T-helper 1 cell (primary cell): Measurements from ENCODE around the gene LRP1B.
"Not testable (repeated sequence)": the region's sequence is repeated elsewhere in the genome, so short reads cannot be mapped to it uniquely, and the experiment has no call there.

Experiments used
- DNase-seq, 5 donors: peaks; one replicate each; pipeline ENCODE4 v3.0.0-alpha.2; 2012 to 2020

The LRP1B gene

DNA sequence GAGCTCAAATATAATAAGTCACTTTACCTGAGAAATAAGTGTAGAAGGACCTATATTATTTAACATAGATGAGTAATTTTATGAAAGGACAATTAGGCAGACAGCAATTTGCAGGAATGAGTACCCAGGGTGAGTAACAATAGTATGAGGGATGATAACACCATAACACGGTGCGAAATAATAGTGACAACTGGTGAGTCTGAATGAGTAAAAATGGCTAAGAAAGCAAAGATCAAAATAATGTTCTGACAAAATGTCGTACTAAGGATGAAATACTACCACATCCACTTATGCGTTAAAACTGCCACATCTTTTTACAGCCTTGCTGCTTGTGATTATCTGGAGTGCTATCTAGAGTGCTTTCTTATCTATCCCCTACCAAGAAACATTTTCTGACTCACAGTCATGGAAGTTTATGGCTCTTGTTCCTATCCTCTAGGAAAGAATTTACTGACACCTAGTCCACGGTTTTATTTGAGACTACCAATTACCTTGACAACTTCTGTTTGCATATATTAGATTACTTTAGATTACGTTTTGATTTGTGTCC lies 929.7 kb downstream of the LRP1B start:
- DNase-seq = no peak

DNA sequence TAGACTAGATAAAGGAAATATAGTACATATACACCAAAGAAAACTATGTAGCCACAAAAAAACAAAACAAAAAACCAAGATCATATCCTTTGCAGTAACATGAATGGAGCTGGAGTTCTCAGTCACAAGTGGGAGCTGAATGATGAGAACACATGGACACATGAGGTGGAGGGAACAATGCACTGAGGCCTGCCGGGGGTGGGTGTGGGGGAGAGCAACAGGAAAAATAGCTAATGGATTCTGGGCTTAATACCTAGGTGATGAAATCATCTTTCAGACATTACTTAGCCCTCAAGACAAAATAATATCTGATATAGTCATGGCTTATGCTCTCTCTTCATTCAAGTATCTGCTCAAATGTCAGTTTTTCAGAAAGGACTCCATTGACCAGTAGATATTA lies 930.6 kb downstream of the LRP1B start:
- DNase-seq = no peak

DNA sequence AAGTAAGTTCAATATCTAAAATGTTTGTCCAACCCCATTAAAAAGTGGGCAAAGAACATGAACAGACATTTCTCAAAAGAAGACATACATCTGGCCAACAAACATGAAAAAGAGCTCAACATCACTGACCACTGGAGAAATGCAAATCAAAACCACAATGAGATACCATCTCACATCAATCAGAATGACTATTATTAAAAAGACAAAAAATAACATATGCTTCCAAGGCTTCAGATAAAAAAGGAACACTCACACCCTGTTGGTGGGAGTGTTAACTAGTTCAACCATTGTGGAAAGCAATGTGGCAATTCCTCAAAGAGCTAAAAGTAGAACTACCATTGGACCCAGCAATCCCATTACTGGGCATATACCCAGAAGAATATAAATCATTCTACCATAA lies 931.1 kb downstream of the LRP1B start:
- DNase-seq = no peak

DNA sequence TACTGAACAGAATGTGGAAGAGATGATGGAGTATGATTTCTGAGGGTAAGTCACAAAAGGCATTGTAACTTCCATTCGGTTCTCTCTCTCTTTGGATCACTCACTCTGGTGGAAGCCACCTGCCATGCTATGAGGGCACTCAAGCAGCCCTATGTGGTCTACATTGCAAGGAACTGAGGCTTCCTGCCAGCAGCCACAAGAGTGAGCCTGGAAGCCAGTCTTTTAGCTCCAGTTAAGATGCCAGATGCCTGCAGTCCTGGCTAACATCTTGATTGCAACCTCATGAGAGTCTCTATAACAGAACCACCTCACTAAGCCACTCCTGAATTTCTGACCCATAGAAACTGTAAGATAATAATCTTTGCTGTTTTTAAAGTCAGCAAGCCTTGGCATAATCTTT lies 935.7 kb downstream of the LRP1B start:
- no peak for DNase-seq

DNA sequence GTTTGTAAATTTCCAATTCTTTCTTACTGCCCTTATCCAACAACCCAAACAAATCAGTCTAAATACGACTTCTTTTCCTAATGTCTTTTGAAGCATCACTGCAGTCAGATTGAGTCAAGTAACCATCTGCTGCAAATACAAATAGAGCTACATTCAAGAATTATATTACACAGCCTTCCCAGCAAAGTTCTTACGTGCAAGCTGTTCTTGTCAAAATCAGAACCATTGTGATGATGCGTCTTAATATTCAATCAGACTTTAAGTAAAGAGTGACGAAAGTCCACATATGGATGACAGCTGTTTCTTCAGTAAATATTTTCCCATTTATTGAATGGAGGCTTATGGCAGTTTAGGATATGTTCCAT lies 943.8 kb downstream of the LRP1B start:
- no peak for DNase-seq

DNA sequence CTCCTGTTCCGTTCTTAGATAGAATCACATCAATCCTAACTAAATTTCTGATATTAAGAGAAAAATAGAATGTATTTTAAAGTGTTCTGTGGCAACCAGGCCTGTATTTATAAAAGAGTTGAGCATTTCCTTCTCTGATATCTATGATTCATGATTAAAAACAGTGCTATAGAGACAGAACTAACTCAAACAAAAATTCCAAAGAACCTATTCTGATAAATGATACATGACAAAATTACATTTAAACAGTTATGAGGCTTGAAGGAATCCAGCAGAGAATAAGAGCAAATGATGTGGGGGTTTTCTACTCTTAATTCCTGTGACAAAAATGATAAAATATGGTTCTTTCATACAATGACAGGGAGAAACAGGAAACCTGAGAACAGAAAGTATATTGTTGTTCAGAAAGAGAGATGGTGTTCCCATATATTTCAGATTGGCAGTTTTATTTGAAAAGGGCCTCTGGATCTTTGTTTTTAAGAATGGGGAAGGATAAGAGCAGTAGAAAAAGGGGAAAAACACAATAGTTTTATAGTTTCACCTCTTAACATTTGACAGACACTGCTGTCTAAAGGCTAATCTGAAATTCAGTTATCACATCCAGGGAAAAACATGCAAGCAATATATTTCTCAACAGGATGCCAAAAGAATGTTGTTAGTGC lies 944.3 kb downstream of the LRP1B start:
- DNase-seq = no peak

DNA sequence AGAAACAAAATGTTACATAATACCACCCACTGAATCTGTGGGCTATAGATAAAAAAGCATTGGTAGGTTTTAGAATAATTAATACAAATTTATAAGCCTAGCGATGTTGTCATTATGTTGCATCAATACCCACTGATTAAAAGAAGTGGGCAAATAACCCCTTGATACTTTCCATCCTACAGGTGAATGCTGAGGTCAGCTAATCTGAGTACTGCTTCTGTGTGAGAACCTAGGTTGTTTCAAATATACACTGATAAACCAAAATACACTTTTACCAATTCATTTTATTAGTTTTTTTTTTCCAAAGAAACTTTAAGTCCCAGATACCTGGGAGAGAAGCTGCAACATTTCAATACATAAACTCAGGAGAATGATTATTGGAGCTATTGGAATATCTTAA lies 948.6 kb downstream of the LRP1B start:
- no peak for DNase-seq

DNA sequence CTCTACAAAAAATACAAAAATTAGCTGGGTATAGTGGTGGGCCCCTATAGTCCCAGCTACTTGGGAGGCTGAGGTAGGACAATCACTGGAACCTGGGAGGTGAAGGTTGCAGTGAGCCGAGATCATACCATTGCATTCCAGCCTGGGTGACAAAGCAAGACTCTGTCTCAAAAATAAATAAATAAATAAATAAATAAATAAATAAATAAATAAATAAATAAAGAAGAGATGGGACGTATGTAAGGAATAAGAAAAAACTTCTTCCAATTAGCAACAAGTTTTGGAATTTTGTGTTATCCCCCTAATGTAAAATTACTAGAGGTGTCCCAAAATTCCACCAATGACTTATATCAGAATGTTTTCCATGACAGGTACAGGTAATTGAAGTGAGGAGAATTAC lies 961.7 kb downstream of the LRP1B start:
- not testable (repeated sequence) for DNase-seq

DNA sequence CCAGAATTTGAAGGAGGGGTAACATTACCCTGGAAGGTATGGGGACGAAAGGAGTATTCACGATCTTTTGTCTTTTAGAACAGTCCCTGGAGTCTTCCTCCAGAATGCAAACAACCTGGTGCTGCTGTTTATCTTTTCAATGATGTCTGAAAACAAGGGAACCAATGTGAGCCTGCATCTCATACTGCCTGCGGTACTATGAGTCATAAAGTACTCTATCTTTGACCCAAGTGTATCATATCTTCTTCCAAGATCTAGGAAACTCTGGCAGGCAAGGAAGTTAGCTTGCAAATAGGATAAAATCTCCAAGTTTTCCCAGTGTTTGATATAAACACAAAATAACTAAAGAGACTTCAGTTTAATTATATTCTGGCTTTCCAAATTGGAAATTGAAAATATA lies 968.5 kb downstream of the LRP1B start:
- DNase-seq = no peak

DNA sequence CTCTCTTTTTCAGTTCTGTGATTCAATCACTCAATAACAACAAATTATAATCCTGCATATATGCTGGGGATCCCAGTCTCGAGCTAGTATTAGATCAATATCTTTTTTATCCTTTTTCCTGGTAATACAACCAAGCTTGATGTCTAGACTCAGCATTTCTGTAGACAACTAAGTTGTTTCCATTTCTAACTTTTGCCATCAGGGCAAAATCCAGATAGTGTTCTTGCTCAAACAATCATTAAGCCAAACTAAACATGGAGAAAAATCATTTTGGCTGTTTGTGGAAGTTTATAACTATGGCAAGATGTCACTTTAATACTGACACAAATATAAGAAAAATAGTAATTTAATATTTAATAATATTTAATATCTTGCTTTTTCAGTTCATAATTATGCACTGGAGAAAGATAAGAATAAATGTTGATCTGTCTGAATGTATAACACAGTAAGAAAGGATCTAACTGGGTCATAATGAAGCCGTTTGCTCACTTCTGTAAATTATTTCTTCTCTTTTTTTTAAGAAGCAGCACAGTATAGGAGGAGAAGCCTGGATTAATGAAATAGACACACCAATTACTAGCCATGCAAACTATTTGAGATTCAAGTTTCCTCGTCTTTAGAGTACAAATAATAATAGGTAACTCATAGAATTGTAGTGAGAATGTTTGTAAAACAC lies 979.1 kb downstream of the LRP1B start:
- DNase-seq = no peak

DNA sequence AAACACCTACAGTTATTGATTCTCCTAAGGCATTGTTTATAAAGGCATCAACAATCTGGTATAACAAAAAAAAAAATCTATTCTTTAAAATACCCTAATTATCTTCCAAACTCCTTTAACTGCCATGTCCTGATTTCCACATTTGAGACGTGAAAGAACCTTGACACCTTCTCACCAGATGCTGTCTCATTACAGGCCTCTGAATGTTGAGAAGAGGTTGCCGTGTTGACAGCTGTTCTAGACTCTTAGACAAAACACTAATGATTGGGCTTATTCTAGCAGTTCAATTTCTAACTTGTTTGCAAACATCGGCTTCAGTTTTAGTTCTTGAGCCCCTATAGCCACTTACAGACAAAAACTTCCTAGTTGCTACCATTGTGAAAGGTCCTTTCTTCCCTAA lies 988.8 kb downstream of the LRP1B start:
- no peak for DNase-seq

DNA sequence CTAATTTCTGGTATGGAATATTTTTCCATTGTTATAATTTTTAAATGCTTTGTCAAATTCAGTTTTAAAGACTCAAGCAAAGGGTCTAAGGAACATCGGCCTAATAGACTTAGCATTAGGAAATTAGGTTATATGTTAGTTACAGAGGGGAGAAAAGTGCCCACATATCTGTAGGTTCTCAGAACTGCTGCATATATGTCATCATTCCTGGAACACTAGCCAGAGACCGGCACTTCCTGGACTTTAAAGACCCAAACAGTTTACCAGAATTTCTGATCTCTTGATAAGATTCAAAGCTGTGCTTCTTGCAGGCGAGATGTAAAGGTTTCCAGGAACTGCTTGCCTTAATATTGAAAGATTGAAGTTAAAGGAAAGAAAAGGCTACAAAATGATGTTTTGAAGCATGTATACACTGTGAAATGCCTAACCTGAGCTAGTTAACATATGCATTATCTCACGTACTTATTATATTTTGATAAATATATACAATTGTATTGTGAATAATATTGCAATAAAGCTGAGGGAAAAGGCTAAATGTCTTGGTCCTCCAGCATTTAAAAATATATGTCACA lies 993.6 kb downstream of the LRP1B start:
- peak in 1 of 5 donors; percentile 4 for DNase-seq

DNA sequence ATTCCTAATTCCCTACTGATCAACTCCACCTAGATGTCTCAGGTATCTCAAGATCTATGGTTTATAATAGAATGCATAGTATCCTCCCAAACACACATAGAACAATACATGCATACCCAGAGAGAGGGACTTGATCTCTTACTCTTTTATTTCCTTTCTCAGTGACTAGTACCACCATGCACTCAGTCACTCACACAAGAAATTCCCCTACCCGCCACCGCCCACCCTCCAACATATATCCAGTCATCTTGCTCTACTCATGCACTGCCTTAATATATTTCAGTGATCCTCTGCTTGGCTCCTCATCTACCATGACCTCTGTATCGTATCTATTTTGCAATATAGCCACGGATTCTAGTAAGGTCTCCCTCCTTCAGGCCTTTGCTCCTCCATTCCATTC lies 996.9 kb downstream of the LRP1B start:
- no peak for DNase-seq

DNA sequence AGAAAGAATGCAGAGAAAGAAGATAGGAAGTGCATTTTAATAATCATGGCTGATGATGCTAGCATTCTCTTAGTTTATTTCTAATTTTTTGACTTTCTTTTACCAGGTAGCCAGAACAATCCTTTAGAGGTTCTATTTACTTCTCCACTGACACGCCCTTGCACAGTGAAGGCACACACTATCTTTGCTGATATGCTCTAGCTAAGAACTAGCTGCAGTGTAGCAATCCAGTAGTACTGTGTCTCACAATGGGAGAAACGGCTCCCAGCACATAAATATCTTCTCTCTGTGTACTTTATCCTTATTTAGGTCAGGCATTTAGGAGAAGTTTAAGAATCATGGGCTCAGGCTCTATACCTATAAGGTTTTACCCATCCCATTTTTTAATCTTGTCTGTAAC lies 1005.4 kb downstream of the LRP1B start:
- no peak for DNase-seq

DNA sequence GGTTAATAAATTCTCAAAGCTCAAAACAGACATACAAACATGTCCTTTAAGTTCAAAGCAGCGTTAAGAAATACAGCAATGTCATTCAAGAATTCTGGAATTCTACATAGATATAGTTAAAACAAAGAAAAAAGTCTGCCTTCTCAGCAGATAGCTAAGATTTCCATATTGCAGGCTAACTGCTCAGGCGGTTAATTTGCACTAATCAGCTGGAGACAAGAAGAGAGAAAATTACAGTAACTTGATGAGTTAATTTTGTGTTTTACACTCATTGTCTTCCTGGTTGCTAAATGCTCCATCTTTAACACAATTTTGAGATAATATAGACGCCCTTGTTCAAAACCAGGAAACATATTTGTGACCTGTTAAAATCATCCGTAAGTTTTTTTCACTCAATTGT lies 1012.0 kb downstream of the LRP1B start:
- DNase-seq = no peak

DNA sequence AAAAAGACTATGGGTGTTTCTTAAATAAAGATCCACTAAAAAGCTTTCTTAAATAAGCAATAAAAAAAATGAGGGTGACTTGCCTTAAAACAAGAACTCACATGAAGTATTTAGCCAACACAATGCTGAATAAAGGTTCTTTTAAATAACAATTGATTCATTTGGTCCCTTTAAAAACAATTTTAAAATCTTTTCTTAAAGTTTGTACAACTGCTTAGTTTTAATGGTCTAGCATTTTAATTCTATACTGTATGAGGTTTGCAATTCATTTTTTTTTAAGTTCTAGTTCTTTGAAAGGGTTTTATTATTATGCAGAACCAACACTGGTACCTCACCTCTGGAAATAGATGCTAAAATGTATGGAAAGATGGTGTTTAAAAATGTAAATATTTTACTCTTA lies 1017.5 kb downstream of the LRP1B start:
- no peak for DNase-seq

DNA sequence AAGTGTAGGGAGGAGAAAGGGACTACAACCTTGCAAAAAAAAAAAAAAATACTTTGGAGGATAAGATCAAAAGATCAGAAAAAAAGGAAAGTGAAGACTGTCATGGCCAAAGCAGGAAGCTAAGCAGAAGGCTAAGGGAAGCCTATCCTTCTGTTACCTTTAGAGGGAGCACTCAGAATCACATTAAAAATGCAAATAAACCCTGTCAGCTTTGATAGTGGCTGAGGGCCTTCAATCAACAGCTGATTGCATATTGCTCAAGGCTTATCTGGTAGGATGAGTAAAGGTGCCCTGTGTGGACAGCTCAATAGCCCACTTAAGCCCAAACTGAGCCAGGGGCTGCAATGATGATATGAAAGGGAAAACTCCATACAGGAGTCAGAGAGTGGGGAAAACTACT lies 1021.2 kb downstream of the LRP1B start:
- no peak for DNase-seq

DNA sequence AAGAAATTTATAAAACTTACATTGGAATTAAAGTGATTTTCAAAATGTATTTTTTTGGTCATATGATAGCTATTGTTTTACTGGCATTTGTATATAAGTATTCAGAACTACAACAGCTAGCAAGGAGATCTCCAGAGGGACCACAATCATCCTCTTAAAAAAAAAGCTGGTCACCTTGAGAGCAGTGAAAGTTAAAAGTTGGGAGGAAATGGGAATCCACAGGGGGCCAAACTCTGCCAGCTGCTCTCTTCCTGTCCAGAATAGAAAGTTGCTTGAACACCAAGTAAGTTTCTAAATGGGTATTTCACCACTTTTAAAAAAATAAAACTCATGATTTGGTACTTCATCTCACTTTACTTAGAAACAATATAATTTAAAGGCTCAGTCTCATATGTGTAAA lies 1025.1 kb downstream of the LRP1B start:
- no peak for DNase-seq

DNA sequence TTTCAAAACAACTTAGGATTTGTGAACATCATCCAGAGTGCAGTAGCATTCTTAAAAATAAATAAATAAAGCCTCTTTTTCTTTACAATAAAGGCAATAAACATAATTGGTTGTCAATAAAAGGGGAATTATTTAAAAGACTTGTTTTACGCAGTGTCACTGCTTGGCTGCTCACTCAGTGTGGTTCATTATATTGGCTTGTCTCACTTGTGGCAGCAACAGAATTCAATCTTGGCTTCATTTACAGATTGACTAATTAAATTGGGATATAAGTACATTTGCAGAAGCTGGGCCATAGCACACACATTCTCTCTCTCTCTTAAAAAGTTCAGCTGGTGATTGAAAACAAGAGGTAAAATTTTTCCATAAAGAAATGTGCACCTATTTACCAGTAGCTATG lies 1027.6 kb downstream of the LRP1B start:
- no peak for DNase-seq

DNA sequence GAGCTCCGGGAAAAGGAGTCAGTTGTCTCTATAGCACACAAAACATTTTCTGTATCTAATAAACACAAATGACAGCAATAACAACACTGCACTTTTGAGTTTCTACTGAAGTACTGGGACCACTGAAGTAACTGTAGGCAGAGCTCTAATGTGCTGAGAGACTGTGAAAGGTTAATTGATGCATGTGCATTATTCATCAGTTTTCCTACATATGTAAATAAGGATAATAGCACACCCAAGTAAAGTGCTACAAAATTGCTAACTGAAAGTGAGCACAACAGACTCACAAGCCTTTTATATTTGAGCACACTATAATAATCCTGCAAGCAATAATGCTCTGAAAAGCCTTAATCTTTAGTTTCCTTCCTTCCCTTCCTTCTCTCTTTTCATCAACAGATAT lies 1051.6 kb downstream of the LRP1B start:
- DNase-seq = no peak

DNA sequence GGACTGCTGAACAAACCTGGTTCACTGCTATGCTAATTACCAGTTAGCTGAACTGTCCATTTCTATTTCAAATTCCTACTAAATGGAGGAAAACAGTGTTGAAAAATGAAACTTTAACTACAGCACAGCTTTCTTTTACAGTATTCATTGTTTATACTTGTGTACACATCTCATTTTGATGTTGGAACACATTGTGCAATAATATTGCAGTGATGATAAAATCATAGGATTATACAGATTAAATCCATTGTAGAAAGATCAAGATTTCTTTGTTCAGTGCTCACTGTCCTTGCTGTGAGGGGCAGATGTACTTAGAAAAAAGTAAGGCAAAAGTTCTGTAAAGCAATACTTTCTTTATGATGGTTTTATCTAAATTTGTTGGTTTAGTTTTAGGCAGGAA lies 1055.1 kb downstream of the LRP1B start:
- DNase-seq = no peak

DNA sequence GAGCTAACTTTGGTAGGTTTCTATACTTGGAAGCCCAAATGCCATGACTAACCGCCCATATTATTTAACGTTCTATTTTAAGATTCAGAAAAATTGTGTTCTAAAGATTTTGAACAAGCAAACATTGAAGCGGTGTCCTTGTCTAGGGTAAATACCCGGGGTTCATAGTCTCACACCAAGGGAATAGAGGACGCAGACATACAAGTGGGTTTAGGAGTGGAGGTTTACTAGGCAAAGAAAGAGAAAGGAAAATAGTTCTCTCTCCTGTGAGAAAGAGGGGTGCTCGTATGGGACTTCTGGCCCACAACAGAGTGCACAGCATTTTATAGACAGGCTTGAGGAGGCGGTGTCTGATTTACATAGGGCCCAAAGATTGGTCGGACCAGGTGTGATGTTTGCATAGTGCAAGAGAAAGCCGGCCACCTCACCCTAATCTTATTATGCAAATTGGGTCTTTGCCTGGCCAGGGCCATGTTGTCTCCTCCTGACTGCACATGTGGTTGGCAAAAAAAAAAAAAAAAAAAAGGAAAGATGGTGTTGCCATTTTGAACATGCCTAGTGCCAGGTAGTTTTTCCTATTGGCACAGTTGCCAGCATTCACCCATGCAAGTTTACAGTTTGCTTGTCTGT lies 1062.6 kb downstream of the LRP1B start:
- no peak for DNase-seq

DNA sequence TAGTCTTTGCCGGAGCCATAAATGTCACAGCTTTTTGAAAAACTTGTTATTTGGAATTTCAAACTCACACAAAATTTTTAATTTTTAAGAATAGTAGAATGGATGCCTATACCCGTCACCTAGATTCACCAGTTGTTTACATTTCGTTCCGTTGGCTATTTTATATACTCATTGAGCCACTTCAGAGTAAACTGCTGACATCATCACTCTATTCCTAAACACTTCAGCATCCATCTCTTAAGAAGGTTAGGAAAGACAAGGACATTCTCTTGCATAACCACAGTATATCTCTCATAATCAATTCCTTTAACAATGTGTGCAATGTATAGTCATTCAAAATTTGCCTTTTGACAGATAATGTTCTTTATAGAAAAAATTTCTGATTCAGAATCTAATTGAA lies 1065.8 kb downstream of the LRP1B start:
- DNase-seq = no peak

DNA sequence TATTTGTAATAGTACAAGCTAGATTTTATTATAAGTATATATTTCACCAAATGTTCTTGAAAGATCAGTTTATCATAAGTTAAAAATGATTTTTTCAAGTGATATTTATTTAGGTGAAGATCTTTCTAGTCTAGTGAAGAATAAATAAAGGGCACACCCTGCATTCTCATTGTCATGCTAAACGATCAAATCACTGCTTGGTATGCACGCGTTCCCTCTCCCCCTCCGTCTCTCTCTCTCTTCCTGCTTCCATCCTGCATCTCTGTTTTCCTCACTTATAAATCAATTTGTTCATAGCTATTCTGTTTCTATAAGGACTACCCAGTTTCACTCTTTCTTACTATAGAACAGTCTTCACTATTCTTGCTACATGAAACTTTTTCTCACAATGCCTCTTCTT lies 1067.4 kb downstream of the LRP1B start:
- no peak for DNase-seq
